GM19240 (cell line): ENCODE data around the gene CAPRIN2.

Experiments
- DNase-seq: peaks from one replicate; pipeline ENCODE4 v3.0.0; 2011; ENCODE audit warnings: low spot score; ENCODE audit not compliant: insufficient read length

CAPRIN2 gene

GRCh38 chr12:30754750-30755394 lies at the start of gene CAPRIN2:
Gene CAPRIN2 (minus strand): TSS chr12:30754951. CDS start chr12:30753520, 1,431 bp downstream.
- DNase-seq, result peak; percentile 74

- DNase-seq, result no peak
Observed at GRCh38 chr12:30797689-30798088, 42.9 kb upstream of the CAPRIN2 start.

- no peak for DNase-seq
Observed at GRCh38 chr12:30796891-30797371, 42.2 kb upstream of the CAPRIN2 start.

- DNase-seq, result no peak
Observed at GRCh38 chr12:30796313-30796780, 41.6 kb upstream of the CAPRIN2 start.

- no peak for DNase-seq
Observed at GRCh38 chr12:30795410-30796312, 40.9 kb upstream of the CAPRIN2 start.

GRCh38 chr12:30794591-30795409 lies 40.0 kb upstream of the CAPRIN2 start:
- no peak for DNase-seq

GRCh38 chr12:30794020-30794419 lies 39.3 kb upstream of the CAPRIN2 start:
- no peak for DNase-seq

GRCh38 chr12:30792648-30793499 lies 38.1 kb upstream of the CAPRIN2 start:
- no peak for DNase-seq

- DNase-seq, result no peak
Observed at GRCh38 chr12:30792085-30792484, 37.3 kb upstream of the CAPRIN2 start.

- DNase-seq, result no peak
Observed at GRCh38 chr12:30788754-30789153, 34.0 kb upstream of the CAPRIN2 start.

- DNase-seq, result no peak
Observed at GRCh38 chr12:30785630-30786029, 30.9 kb upstream of the CAPRIN2 start.

GRCh38 chr12:30784508-30784907 lies 29.8 kb upstream of the CAPRIN2 start:
- no peak for DNase-seq

GRCh38 chr12:30783946-30784345 lies 29.2 kb upstream of the CAPRIN2 start:
- no peak for DNase-seq

GRCh38 chr12:30782316-30783173 lies 27.8 kb upstream of the CAPRIN2 start:
- no peak for DNase-seq

GRCh38 chr12:30779578-30779977 lies 24.8 kb upstream of the CAPRIN2 start:
- DNase-seq, result no peak

GRCh38 chr12:30779178-30779577 lies 24.4 kb upstream of the CAPRIN2 start:
- DNase-seq, result no peak

- DNase-seq, result no peak
Observed at GRCh38 chr12:30774599-30774998, 19.8 kb upstream of the CAPRIN2 start.

- DNase-seq, result no peak
Observed at GRCh38 chr12:30769802-30770201, 15.1 kb upstream of the CAPRIN2 start.

- DNase-seq, result no peak
Observed at GRCh38 chr12:30764251-30764650, 9.5 kb upstream of the CAPRIN2 start.

GRCh38 chr12:30763053-30763452 lies 8.3 kb upstream of the CAPRIN2 start:
- no peak for DNase-seq
